ENCODE data around the gene PTPRN2. TPM values are rescaled to one million over a fixed set of nuclear protein-coding genes. Genes with fewer than 3 reads are reported as not detected.

The PTPRN2 gene
- polyA plus RNA-seq, 1 of the 3 experiments (the other 2 are of a cell fraction) = 4.0 TPM

DNA sequence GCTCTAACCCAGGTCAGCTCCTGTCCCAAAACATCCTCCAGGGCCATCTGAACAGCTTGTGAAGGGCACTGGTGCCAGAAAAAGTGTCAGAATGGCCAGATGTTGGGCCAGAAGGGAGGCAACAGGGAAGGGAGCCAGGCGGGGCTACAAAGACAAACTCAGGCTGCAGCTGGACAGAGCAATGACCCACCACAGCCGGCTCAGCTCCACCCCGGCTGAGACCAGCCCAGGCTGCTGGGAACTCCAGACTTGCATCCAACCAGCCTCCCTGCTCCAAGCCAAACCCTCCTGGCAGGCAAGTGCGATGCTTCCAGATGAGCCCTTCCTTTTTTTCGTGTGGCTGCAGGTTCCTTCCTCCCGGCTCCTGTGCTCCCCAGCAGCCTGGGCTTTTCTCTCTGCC is 466.9 kb downstream of the PTPRN2 start:
- no peak overlapping the region for H3K4me2 ChIP-seq
- H3F3A ChIP-seq (replicated peaks; ENCODE audit: insufficient read depth) = no peaks in the 10 kb centered on the region
- no peak for DNase-seq
- no peaks in the 10 kb centered on the region for H3K79me2 ChIP-seq (ENCODE audit: insufficient read depth)
- H3K9me2 ChIP-seq = no peaks in the 10 kb centered on the region
- TF ChIP-seq, protein P1, sequence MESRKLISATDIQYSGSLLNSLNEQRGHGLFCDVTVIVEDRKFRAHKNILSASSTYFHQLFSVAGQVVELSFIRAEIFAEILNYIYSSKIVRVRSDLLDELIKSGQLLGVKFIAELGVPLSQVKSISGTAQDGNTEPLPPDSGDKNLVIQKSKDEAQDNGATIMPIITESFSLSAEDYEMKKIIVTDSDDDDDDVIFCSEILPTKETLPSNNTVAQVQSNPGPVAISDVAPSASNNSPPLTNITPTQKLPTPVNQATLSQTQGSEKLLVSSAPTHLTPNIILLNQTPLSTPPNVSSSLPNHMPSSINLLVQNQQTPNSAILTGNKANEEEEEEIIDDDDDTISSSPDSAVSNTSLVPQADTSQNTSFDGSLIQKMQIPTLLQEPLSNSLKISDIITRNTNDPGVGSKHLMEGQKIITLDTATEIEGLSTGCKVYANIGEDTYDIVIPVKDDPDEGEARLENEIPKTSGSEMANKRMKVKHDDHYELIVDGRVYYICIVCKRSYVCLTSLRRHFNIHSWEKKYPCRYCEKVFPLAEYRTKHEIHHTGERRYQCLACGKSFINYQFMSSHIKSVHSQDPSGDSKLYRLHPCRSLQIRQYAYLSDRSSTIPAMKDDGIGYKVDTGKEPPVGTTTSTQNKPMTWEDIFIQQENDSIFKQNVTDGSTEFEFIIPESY (IDR thresholded peaks at IDR 0.05; ENCODE audit: borderline replicate concordance, low read depth) = no peak
- TF ChIP-seq, protein P2, sequence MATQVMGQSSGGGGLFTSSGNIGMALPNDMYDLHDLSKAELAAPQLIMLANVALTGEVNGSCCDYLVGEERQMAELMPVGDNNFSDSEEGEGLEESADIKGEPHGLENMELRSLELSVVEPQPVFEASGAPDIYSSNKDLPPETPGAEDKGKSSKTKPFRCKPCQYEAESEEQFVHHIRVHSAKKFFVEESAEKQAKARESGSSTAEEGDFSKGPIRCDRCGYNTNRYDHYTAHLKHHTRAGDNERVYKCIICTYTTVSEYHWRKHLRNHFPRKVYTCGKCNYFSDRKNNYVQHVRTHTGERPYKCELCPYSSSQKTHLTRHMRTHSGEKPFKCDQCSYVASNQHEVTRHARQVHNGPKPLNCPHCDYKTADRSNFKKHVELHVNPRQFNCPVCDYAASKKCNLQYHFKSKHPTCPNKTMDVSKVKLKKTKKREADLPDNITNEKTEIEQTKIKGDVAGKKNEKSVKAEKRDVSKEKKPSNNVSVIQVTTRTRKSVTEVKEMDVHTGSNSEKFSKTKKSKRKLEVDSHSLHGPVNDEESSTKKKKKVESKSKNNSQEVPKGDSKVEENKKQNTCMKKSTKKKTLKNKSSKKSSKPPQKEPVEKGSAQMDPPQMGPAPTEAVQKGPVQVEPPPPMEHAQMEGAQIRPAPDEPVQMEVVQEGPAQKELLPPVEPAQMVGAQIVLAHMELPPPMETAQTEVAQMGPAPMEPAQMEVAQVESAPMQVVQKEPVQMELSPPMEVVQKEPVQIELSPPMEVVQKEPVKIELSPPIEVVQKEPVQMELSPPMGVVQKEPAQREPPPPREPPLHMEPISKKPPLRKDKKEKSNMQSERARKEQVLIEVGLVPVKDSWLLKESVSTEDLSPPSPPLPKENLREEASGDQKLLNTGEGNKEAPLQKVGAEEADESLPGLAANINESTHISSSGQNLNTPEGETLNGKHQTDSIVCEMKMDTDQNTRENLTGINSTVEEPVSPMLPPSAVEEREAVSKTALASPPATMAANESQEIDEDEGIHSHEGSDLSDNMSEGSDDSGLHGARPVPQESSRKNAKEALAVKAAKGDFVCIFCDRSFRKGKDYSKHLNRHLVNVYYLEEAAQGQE (IDR thresholded peaks at IDR 0.05; ENCODE audit: low read depth, low read length) = no peak
- TF ChIP-seq MXI1 (IDR thresholded peaks at IDR 0.05; ENCODE audit: low read depth, low read length) = no peak
- TF ChIP-seq EZH2phosphoT487 (IDR thresholded peaks at IDR 0.05; ENCODE audit: borderline replicate concordance, low read depth) = no peak
- TF ChIP-seq, protein P3, sequence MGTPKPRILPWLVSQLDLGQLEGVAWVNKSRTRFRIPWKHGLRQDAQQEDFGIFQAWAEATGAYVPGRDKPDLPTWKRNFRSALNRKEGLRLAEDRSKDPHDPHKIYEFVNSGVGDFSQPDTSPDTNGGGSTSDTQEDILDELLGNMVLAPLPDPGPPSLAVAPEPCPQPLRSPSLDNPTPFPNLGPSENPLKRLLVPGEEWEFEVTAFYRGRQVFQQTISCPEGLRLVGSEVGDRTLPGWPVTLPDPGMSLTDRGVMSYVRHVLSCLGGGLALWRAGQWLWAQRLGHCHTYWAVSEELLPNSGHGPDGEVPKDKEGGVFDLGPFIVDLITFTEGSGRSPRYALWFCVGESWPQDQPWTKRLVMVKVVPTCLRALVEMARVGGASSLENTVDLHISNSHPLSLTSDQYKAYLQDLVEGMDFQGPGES (IDR thresholded peaks at IDR 0.05; ENCODE audit: low read depth, low read length) = no peak
- TF ChIP-seq, protein P4, sequence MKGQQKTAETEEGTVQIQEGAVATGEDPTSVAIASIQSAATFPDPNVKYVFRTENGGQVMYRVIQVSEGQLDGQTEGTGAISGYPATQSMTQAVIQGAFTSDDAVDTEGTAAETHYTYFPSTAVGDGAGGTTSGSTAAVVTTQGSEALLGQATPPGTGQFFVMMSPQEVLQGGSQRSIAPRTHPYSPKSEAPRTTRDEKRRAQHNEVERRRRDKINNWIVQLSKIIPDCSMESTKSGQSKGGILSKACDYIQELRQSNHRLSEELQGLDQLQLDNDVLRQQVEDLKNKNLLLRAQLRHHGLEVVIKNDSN (IDR thresholded peaks at IDR 0.05; ENCODE audit: borderline replicate concordance, low read depth) = no peak
- no peak for TF ChIP-seq SIN3A (IDR thresholded peaks at IDR 0.05; ENCODE audit: borderline replicate concordance, low read depth, low read length)
- TF ChIP-seq, protein P5, sequence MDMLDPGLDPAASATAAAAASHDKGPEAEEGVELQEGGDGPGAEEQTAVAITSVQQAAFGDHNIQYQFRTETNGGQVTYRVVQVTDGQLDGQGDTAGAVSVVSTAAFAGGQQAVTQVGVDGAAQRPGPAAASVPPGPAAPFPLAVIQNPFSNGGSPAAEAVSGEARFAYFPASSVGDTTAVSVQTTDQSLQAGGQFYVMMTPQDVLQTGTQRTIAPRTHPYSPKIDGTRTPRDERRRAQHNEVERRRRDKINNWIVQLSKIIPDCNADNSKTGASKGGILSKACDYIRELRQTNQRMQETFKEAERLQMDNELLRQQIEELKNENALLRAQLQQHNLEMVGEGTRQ (IDR thresholded peaks at IDR 0.05; ENCODE audit: borderline replicate concordance, low read depth, low read length) = no peak
- no peak for TF ChIP-seq RXRA (IDR thresholded peaks at IDR 0.05; ENCODE audit: borderline replicate concordance, low read depth)
- no peak for TF ChIP-seq FOSL2 (IDR thresholded peaks at IDR 0.05; ENCODE audit: borderline replicate concordance, low read depth)
- TF ChIP-seq GATA2 (CRISPR knock-in tag; IDR thresholded peaks at IDR 0.05) = no peak
- no peak for TF ChIP-seq NFIC (IDR thresholded peaks at IDR 0.05; ENCODE audit: borderline replicate concordance)
- no peak for TF ChIP-seq RAD21 (IDR thresholded peaks at IDR 0.05; ENCODE audit: low read length)
- no peak for TF ChIP-seq SMC3 (IDR thresholded peaks at IDR 0.05; ENCODE audit: low read depth, low read length)
- TF ChIP-seq TEAD4 (IDR thresholded peaks at IDR 0.05; ENCODE audit: borderline replicate concordance, insufficient read depth) = no peak
- no peak for TF ChIP-seq RFX5 (IDR thresholded peaks at IDR 0.05; ENCODE audit: low read length)
- H3K27me3 ChIP-seq (ENCODE audit: insufficient read depth) = no peaks in the 10 kb centered on the region
- no peak overlapping the region for H2AFZ ChIP-seq (ENCODE audit: low read depth)
- POLR2A ChIA-PET = no interaction called here
- H3K27ac ChIP-seq (ENCODE audit: low read depth in 2 of 2, low read length in 1 of 2) = no peak overlapping the region
- CTCF ChIA-PET = no interaction called here
- H3K9me3 ChIP-seq = peaks cover 12% of the 10 kb centered on the region; the same call in 1 of the 2 replicates
- H3K36me3 ChIP-seq (replicated peaks in 1 of 2; ENCODE audit: control insufficient read depth in 1 of 2, insufficient read depth in 2 of 2, low read length in 1 of 2) = no peaks in the 10 kb centered on the region
- no peaks in the 10 kb centered on the region for H4K20me1 ChIP-seq (ENCODE audit: insufficient read depth)
- WGBS (ENCODE audit: low lambda C conversion rate) = 6% methylated on average over 6 of the region's 6 CpGs
- H3K4me3 ChIP-seq (ENCODE audit: low read depth in 2 of 2, low read length in 1 of 2) = no peak overlapping the region; a peak in 1 of 4 replicates
- H3K4me1 ChIP-seq (ENCODE audit: control insufficient read depth in 1 of 2, insufficient read depth in 2 of 2, low read depth in 1 of 2, low read length in 1 of 2) = no peaks in the 10 kb centered on the region
- H3K9ac ChIP-seq = no peak overlapping the region
